SK-N-MC (cell line): ENCODE data around the gene PRICKLE1.

Source experiments
- EZH2 ChIP-seq: fragments of 200-600 bp; sonication (generic); IDR thresholded peaks from one replicate; pipeline ENCODE4 v1.6.1; 2017; ENCODE audit warnings: antibody characterized with exemption
- FOXP2 ChIP-seq: optimal IDR thresholded peaks from 2 replicates; pipeline ENCODE3; 2011; ENCODE audit warnings: mild to moderate bottlenecking, moderate library complexity; ENCODE audit not compliant: insufficient read depth; ENCODE audit errors: extremely low read length, control extremely low read depth

DNA sequence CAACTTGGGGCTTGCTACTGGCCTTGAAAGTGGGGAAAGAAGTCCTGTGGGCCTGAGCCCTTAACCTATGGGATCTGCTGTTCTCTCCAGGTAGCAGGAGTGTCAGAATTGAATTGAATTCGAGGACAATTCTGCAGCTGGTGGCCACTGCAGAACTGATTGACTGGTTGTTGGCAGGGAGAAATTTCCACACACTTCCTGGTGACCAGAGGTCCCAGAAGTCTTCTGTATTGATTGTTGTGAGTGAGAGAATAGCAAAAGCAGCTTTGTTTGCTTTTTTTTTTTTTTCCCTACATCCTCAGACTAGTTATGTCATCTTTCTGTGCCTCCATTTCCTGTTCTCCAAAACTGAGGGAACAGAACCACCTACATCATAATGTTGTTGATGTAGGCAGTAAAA is 64.1 kb downstream of the PRICKLE1 start:
- TF ChIP-seq EZH2 (no peak), FOXP2 (no peak)
